ENCODE data around the gene SEZ6L. TPM values are rescaled to one million over a fixed set of nuclear protein-coding genes. Genes with fewer than 3 reads are reported as not detected.

Gene SEZ6L
- total RNA-seq, 1 experiment from 2014 or later, result not detected

DNA sequence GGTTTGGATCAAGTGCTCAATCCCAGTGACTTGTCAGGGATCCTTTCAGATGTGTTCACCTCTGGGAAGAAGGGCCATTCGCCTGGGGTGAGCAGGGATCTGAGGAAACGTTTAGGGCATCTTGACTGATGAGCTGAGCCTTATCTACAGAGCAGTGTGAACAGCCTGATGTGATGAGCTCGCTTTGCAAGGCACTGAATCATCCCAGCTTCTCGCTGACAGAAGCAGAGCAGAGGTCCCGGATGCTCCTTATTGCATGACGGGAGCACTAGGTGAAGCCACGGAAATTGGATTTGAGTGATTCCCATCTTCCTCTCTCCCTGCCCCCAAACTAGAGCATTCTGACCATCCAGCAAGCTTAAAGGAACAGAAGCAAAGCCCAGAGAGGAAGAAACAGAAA lies 46.5 kb downstream of the SEZ6L start:
- RAD21 ChIA-PET (ENCODE audit: low non-redundant PET in 1 of 2, low total read pairs in 2 of 2, uncharacterized antibody in 2 of 2, unreplicated experiment in 2 of 2), result no interaction called here
- POLR2A ChIA-PET, result no interaction called here
- Histone ChIP-seq H3K4me1 (ENCODE audit: control insufficient read depth in 1 of 2, insufficient read depth in 2 of 2, low read length in 2 of 2) (no peaks in the 10 kb centered on the region), H2AFZ (ENCODE audit: low read depth, low read length, poor library complexity, severe bottlenecking) (no peak overlapping the region), H3K9me2 (ENCODE audit: insufficient read depth) (no peaks in the 10 kb centered on the region), H3K27ac (ENCODE audit: low read depth, low read length) (no peak overlapping the region), H3K27me3 (ENCODE audit: insufficient read depth, low read length) (peaks cover 56% of the 10 kb centered on the region), H4K20me1 (ENCODE audit: insufficient read depth) (no peaks in the 10 kb centered on the region), H3K4me2 (ENCODE audit: low read length) (no peak overlapping the region), H3K36me3 (ENCODE audit: control insufficient read depth in 1 of 2, insufficient read depth in 2 of 2, low read length in 2 of 2) (no peaks in the 10 kb centered on the region), H3K4me3 (replicated peaks in 1 of 2; ENCODE audit: low read depth in 1 of 2, low read length in 2 of 2) (no peak overlapping the region), H3K9ac (ENCODE audit: low read length) (no peak overlapping the region), H3K9me3 (ENCODE audit: control insufficient read depth in 1 of 2, insufficient read depth in 1 of 2, low read depth in 1 of 2, low read length in 2 of 2) (no peaks in the 10 kb centered on the region), H3K79me2 (ENCODE audit: insufficient read depth, low read length) (no peaks in the 10 kb centered on the region)
- CTCF ChIA-PET, result no interaction called here
- BruUV-seq (replicated peaks), result no TSS peak
- intact Hi-C loops (cut with micrococcal nuclease), result no loop called here
- TF ChIP-seq POLR2AphosphoS5 (IDR thresholded peaks at IDR 0.05; ENCODE audit: low read depth, low read length) (no peak), ZNF274 (IDR thresholded peaks at IDR 0.05; ENCODE audit: low read depth, low read length) (no peak), JUND (IDR thresholded peaks at IDR 0.05) (no peak)
- DNase-seq (ENCODE audit: low read depth, low spot score), result no peak
- ATAC-seq, result no peak

DNA sequence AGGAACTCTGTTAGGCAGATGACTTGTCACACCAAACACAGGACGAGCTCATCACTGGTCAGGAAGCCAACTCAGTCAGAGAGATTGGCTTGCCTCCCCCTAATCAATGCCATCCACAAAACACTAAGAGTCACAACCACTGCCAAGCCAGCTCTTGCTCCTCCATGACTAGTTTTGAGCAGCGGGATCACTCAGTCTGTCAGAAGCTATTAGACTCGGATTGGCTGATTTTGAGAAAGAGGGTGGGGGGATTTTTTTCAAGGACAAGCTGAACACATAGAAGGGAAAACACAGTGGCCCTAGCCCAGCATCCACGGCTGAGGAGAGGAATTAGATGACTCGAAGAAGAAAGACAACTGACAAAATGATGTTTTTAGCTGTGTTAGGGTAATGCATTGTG lies 55.9 kb downstream of the SEZ6L start:
- ATAC-seq, result no peak
- ChIA-PET POLR2A (no interaction called here), CTCF (interaction anchor here (1.1 kb wide), 1 partner anchor 53 kb away, joined by 4 read pairs; no protein-coding TSS in a partner anchor), RAD21 (ENCODE audit: low non-redundant PET in 1 of 2, low total read pairs in 2 of 2, uncharacterized antibody in 2 of 2, unreplicated experiment in 2 of 2) (no interaction called here)
- peaks cover 36% of the 10 kb centered on the region for H3K27me3 ChIP-seq (ENCODE audit: insufficient read depth, low read length)
- H4K20me1 ChIP-seq (ENCODE audit: insufficient read depth), result no peaks in the 10 kb centered on the region
- H3K9me2 ChIP-seq (ENCODE audit: insufficient read depth), result no peaks in the 10 kb centered on the region
- BruUV-seq (replicated peaks), result no TSS peak
- no peaks in the 10 kb centered on the region for H3K36me3 ChIP-seq (ENCODE audit: control insufficient read depth in 1 of 2, insufficient read depth in 2 of 2, low read length in 2 of 2)
- no peak overlapping the region for H3K27ac ChIP-seq (ENCODE audit: low read depth, low read length)
- no peak overlapping the region for H2AFZ ChIP-seq (ENCODE audit: low read depth, low read length, poor library complexity, severe bottlenecking)
- H3K4me3 ChIP-seq (replicated peaks in 1 of 2; ENCODE audit: low read depth in 1 of 2, low read length in 2 of 2), result no peak overlapping the region
- no peak overlapping the region for H3K4me2 ChIP-seq (ENCODE audit: low read length)
- no peak for DNase-seq (ENCODE audit: low read depth, low spot score)
- H3K4me1 ChIP-seq (ENCODE audit: control insufficient read depth in 1 of 2, insufficient read depth in 2 of 2, low read length in 2 of 2), result no peaks in the 10 kb centered on the region
- H3K79me2 ChIP-seq (ENCODE audit: insufficient read depth, low read length), result no peaks in the 10 kb centered on the region
- no peak overlapping the region for H3K9ac ChIP-seq (ENCODE audit: low read length)
- TF ChIP-seq FOSL1 (IDR thresholded peaks at IDR 0.05; ENCODE audit: low read depth) (no peak), JUND (IDR thresholded peaks at IDR 0.05) (no peak), EGR1 (IDR thresholded peaks at IDR 0.05; ENCODE audit: low read depth) (no peak), CEBPB (IDR thresholded peaks at IDR 0.05; ENCODE audit: low read depth) (no peak), ZFX (IDR thresholded peaks at IDR 0.05) (no peak), EZH2 (IDR thresholded peaks at IDR 0.05) (no peak), SRF (IDR thresholded peaks at IDR 0.05; ENCODE audit: low read depth) (no peak), TCF7L2 (IDR thresholded peaks at IDR 0.05; ENCODE audit: borderline replicate concordance, extremely low read depth, insufficient read depth, insufficient read length) (no peak), SP1 (IDR thresholded peaks at IDR 0.05; ENCODE audit: low read depth) (no peak), ELF1 (IDR thresholded peaks at IDR 0.05; ENCODE audit: borderline replicate concordance, low read depth) (no peak), RAD21 (IDR thresholded peaks at IDR 0.05; ENCODE audit: low read depth) (no peak), YY1 (IDR thresholded peaks at IDR 0.05; ENCODE audit: extremely low read depth, insufficient replicate concordance, low read depth, low read length) (no peak), POLR2AphosphoS5 (IDR thresholded peaks at IDR 0.05; ENCODE audit: low read depth, low read length) (no peak), POLR2A (IDR thresholded peaks at IDR 0.05; ENCODE audit: borderline replicate concordance, extremely low read depth, insufficient read depth, insufficient read length) (no peak), ZNF274 (IDR thresholded peaks at IDR 0.05; ENCODE audit: low read depth, low read length) (no peak)
- TF ChIP-seq, protein P1, sequence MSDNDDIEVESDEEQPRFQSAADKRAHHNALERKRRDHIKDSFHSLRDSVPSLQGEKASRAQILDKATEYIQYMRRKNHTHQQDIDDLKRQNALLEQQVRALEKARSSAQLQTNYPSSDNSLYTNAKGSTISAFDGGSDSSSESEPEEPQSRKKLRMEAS (IDR thresholded peaks at IDR 0.05), result no peak
- TF ChIP-seq, protein P2, sequence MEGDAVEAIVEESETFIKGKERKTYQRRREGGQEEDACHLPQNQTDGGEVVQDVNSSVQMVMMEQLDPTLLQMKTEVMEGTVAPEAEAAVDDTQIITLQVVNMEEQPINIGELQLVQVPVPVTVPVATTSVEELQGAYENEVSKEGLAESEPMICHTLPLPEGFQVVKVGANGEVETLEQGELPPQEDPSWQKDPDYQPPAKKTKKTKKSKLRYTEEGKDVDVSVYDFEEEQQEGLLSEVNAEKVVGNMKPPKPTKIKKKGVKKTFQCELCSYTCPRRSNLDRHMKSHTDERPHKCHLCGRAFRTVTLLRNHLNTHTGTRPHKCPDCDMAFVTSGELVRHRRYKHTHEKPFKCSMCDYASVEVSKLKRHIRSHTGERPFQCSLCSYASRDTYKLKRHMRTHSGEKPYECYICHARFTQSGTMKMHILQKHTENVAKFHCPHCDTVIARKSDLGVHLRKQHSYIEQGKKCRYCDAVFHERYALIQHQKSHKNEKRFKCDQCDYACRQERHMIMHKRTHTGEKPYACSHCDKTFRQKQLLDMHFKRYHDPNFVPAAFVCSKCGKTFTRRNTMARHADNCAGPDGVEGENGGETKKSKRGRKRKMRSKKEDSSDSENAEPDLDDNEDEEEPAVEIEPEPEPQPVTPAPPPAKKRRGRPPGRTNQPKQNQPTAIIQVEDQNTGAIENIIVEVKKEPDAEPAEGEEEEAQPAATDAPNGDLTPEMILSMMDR (IDR thresholded peaks at IDR 0.05 in 2 of 3, conservative IDR thresholded peaks at IDR 0.05 in 1 of 3; ENCODE audit: borderline replicate concordance in 1 of 3, insufficient read depth in 1 of 3, low read depth in 2 of 3, low read length in 2 of 3), result no peak
- intact Hi-C loops (cut with micrococcal nuclease), result no loop called here
- H3K9me3 ChIP-seq (ENCODE audit: control insufficient read depth in 1 of 2, insufficient read depth in 1 of 2, low read depth in 1 of 2, low read length in 2 of 2), result no peaks in the 10 kb centered on the region

All from HCT116 (cell line).